ENCODE data around the gene MINDY1. TPM values are rescaled to one million over a fixed set of nuclear protein-coding genes. Genes with fewer than 3 reads are reported as not detected.

The MINDY1 gene
- polyA plus RNA-seq, 1 experiment, result 13.0 TPM

DNA sequence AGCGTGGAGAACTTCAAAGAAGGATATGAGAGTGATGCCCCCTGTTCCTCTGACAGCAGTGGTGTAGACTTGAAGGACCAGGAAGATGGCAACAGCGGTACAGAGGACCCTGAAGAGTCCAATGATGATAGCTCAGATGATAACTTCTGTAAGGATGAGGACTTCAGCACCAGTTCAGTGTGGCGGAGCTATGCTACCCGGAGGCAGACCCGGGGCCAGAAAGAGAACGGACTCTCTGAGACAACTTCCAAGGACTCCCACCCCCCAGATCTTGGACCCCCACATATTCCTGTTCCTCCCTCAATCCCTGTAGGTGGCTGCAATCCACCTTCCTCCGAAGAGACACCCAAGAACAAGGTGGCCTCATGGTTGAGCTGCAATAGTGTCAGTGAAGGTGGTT lies 46.1 kb downstream of the MINDY1 start:
- Histone ChIP-seq H3K4me3 (ENCODE audit: low read depth, low read length) (no peak overlapping the region), H3K36me3 (ENCODE audit: control insufficient read depth, insufficient read depth, low read length) (peaks cover 24% of the 10 kb centered on the region), H3K27me3 (ENCODE audit: control insufficient read depth, insufficient read depth, low read length) (no peaks in the 10 kb centered on the region)
- TF ChIP-seq, protein P1, sequence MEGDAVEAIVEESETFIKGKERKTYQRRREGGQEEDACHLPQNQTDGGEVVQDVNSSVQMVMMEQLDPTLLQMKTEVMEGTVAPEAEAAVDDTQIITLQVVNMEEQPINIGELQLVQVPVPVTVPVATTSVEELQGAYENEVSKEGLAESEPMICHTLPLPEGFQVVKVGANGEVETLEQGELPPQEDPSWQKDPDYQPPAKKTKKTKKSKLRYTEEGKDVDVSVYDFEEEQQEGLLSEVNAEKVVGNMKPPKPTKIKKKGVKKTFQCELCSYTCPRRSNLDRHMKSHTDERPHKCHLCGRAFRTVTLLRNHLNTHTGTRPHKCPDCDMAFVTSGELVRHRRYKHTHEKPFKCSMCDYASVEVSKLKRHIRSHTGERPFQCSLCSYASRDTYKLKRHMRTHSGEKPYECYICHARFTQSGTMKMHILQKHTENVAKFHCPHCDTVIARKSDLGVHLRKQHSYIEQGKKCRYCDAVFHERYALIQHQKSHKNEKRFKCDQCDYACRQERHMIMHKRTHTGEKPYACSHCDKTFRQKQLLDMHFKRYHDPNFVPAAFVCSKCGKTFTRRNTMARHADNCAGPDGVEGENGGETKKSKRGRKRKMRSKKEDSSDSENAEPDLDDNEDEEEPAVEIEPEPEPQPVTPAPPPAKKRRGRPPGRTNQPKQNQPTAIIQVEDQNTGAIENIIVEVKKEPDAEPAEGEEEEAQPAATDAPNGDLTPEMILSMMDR (IDR thresholded peaks at IDR 0.05; ENCODE audit: insufficient read depth, low read depth, low read length), result no peak
- ChIA-PET POLR2A (interaction anchor here (0.5 to 0.6 kb wide), 2 partner anchors 13 to 19 kb away, joined by 13 to 31 read pairs; no protein-coding TSS in a partner anchor), CTCF (interaction anchor here (0.6 kb wide), 1 partner anchor 85 kb away, joined by 3 read pairs; no protein-coding TSS in a partner anchor)
- DNase-seq (ENCODE audit: low read depth), result no peak

DNA sequence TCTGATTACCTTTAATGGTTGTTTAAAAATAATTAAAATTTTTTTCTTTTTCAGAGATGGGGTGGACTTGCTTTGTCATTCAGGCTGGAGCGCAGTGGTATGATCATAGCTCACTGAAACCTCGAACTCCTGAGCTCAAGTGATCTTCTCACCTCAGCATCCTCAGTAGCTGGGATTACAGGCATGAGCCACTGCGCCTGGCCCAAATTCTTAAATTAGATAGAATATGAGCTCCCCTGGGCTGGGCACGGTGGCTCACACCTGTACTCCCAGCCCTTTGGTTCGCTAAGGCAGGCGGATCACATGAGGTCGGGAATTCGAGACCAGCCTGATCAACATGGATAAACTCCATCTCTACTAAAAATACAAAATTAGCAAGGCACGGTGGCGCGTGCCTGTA lies 49.0 kb downstream of the MINDY1 start:
- DNase-seq (ENCODE audit: low read depth), result no peak
- Histone ChIP-seq H3K36me3 (ENCODE audit: control insufficient read depth, insufficient read depth, low read length) (peaks cover 16% of the 10 kb centered on the region), H3K4me3 (ENCODE audit: low read depth, low read length) (no peak overlapping the region), H3K27me3 (ENCODE audit: control insufficient read depth, insufficient read depth, low read length) (no peaks in the 10 kb centered on the region)
- ChIA-PET CTCF (interaction anchor here (0.6 to 1.5 kb wide), 5 partner anchors 15 to 37 kb away, joined by 3 to 4 read pairs (median 3); partner anchors contain the start of gene ANXA9), POLR2A (no interaction called here)
- TF ChIP-seq, protein P1 (IDR thresholded peaks at IDR 0.05; ENCODE audit: insufficient read depth, low read depth, low read length), result no peak

DNA sequence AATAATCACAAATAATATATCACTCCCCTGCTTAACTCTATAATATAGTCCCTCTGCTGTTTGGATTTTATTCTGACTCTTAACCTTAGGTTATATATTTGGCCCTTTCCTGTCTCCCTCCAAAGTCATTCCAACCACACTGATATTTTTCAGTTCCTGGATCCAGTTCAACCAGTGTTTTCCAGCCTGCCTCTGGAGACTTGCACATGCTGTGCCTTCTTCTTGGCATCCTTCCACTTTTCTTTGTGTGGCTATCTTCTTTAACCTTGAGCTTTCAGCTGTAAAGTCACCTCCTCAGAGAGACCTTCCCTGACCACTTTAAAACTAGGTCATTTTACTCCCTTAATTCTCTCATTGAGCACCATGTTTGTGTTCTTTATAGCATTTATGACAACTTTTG lies 51.4 kb downstream of the MINDY1 start:
- Histone ChIP-seq H3K4me3 (ENCODE audit: low read depth, low read length) (no peak overlapping the region), H3K27me3 (ENCODE audit: control insufficient read depth, insufficient read depth, low read length) (no peaks in the 10 kb centered on the region), H3K36me3 (ENCODE audit: control insufficient read depth, insufficient read depth, low read length) (peaks cover 17% of the 10 kb centered on the region)
- TF ChIP-seq, protein P1 (IDR thresholded peaks at IDR 0.05; ENCODE audit: insufficient read depth, low read depth, low read length), result no peak
- ChIA-PET POLR2A (no interaction called here), CTCF (interaction anchor here (0.9 kb wide), 1 partner anchor 14 kb away, joined by 3 read pairs; no protein-coding TSS in a partner anchor)
- DNase-seq (ENCODE audit: low read depth), result no peak

DNA sequence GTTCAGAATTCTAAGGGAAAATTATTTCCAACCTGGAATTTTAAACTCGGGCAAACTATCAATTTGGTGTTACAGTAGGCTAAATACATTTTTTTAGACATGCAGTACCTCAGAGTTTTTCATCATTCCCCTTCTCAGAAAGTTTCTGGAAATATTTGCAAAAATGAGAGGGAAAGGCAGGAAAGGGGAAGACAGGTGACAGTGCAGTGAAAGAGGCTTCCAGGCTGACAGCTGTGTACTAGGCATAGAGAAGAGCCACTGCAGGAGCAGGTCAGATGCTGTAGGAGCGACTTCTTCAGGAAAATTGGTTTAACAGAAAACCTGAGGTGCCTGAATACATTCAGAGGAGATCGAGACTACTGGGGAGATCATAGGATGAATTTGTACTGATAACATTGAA lies 52.0 kb downstream of the MINDY1 start:
- POLR2A ChIA-PET, result no interaction called here
- Histone ChIP-seq H3K4me3 (ENCODE audit: low read depth, low read length) (no peak overlapping the region), H3K27me3 (ENCODE audit: control insufficient read depth, insufficient read depth, low read length) (no peaks in the 10 kb centered on the region), H3K36me3 (ENCODE audit: control insufficient read depth, insufficient read depth, low read length) (peaks cover 19% of the 10 kb centered on the region)
- TF ChIP-seq, protein P1 (IDR thresholded peaks at IDR 0.05; ENCODE audit: insufficient read depth, low read depth, low read length), result no peak
- CTCF ChIA-PET, result interaction anchor here (0.7 to 0.9 kb wide), 2 partner anchors 17 to 25 kb away, joined by 3 read pairs; no protein-coding TSS in a partner anchor
- DNase-seq (ENCODE audit: low read depth), result no peak

Small RNA genes within 50 kb of the gene (small RNA-seq; reads per million reads assigned to genes)
- not detected for gene RNU6-884P (ENCODE audit: insufficient read length, low read depth, low replicate concordance)

Other genes starting within 250 kb of the MINDY1 start
- 1.1 and 1.5 TPM in 2 replicates for gene CTSS, start 241.1 kb downstream of the MINDY1 start, polyA plus RNA-seq (2011; rRNA removed)
- gene CTSK, start 198.6 kb downstream of the MINDY1 start, polyA plus RNA-seq (2011; rRNA removed), result 70.7 and 91.1 TPM in 2 replicates
- 31.4 and 38.8 TPM in 2 replicates for gene ARNT, start 130.3 kb downstream of the MINDY1 start, polyA plus RNA-seq (2011; rRNA removed)
- not detected in 2 replicates for gene CTXND2, start 119.8 kb downstream of the MINDY1 start, polyA plus RNA-seq (2011; rRNA removed)
- gene SETDB1, start 80.5 kb downstream of the MINDY1 start, polyA plus RNA-seq (2011; rRNA removed), result 26.2 and 30.7 TPM in 2 replicates
- gene CERS2, start 32.1 kb downstream of the MINDY1 start, polyA plus RNA-seq (2011; rRNA removed), result 202 and 239 TPM in 2 replicates
- 0.07 and 0.21 TPM in 2 replicates for gene ANXA9, start 24.6 kb downstream of the MINDY1 start, polyA plus RNA-seq (2011; rRNA removed)
- 16.2 and 17.0 TPM in 2 replicates for gene PRUNE1, start 1.5 kb upstream of the MINDY1 start, polyA plus RNA-seq (2011; rRNA removed)
- gene BNIPL, start 29.7 kb upstream of the MINDY1 start, polyA plus RNA-seq (2011; rRNA removed), result 0.18 and 0.31 TPM in 2 replicates
- 1.6 and 2.0 TPM in 2 replicates for gene C1orf56, start 40.8 kb upstream of the MINDY1 start, polyA plus RNA-seq (2011; rRNA removed)
- 59.3 and 60.4 TPM in 2 replicates for gene CDC42SE1, start 52.7 kb upstream of the MINDY1 start, polyA plus RNA-seq (2011; rRNA removed)
- 4.1 and 6.5 TPM in 2 replicates for gene MLLT11, start 53.5 kb upstream of the MINDY1 start, polyA plus RNA-seq (2011; rRNA removed)
- gene GABPB2, start 63.9 kb upstream of the MINDY1 start, polyA plus RNA-seq (2011; rRNA removed), result 16.2 and 16.7 TPM in 2 replicates
- gene SEMA6C, start 139.7 kb upstream of the MINDY1 start, polyA plus RNA-seq (2011; rRNA removed), result 1.5 and 1.8 TPM in 2 replicates
- not detected in 2 replicates for gene TNFAIP8L2, start 149.7 kb upstream of the MINDY1 start, polyA plus RNA-seq (2011; rRNA removed)
- gene LYSMD1, start 159.0 kb upstream of the MINDY1 start, polyA plus RNA-seq (2011; rRNA removed), result 8.5 and 10.2 TPM in 2 replicates
- 27.4 and 29.7 TPM in 2 replicates for gene SCNM1, start 159.2 kb upstream of the MINDY1 start, polyA plus RNA-seq (2011; rRNA removed)
- 0.16 and 0.18 TPM in 2 replicates for gene TMOD4, start 169.1 kb upstream of the MINDY1 start, polyA plus RNA-seq (2011; rRNA removed)
- gene VPS72, start 183.3 kb upstream of the MINDY1 start, polyA plus RNA-seq (2011; rRNA removed), result 60.4 and 71.0 TPM in 2 replicates
- gene PIP5K1A, start 191.7 kb upstream of the MINDY1 start, polyA plus RNA-seq (2011; rRNA removed), result 138 and 171 TPM in 2 replicates
- 199 and 255 TPM in 2 replicates for gene PSMD4, start 247.8 kb upstream of the MINDY1 start, polyA plus RNA-seq (2011; rRNA removed)